HG03108 (cell line): ENCODE measurements around the gene F3.
"Not testable (repeated sequence)": the region's sequence is repeated elsewhere in the genome, so short reads cannot be mapped to it uniquely, and the experiment has no call there.

Experiments used
- ATAC-seq: cut with Tn5 transposase; IDR thresholded peaks from one replicate; pipeline ENCODE4 v1.9.1; 2021; ENCODE audit warnings: moderate library complexity; ENCODE audit not compliant: unreplicated experiment

F3 gene

GRCh38 chr1:94541246-94542087 is at the start of gene F3:
TSS of gene F3 (minus strand) at chr1:94541759. CDS start at chr1:94541636, 123 bp downstream.
- peak; percentile 78 for ATAC-seq

- ATAC-seq: no peak
Measured at GRCh38 chr1:94590203-94591137, 48.9 kb upstream of the F3 start.

- ATAC-seq: no peak
Measured at GRCh38 chr1:94589728-94590127, 48.2 kb upstream of the F3 start.

- no peak for ATAC-seq
Measured at GRCh38 chr1:94582565-94582964, 41.0 kb upstream of the F3 start.

- ATAC-seq: no peak
Measured at GRCh38 chr1:94580367-94581115, 39.0 kb upstream of the F3 start.

GRCh38 chr1:94579876-94580294 is 38.3 kb upstream of the F3 start:
- ATAC-seq: no peak

GRCh38 chr1:94578856-94579255 is 37.3 kb upstream of the F3 start:
- no peak for ATAC-seq

- not testable (repeated sequence) for ATAC-seq
Measured at GRCh38 chr1:94573917-94574316, 32.4 kb upstream of the F3 start.

GRCh38 chr1:94572780-94573179 is 31.2 kb upstream of the F3 start:
- ATAC-seq: no peak

- ATAC-seq: not testable (repeated sequence)
Measured at GRCh38 chr1:94570965-94571364, 29.4 kb upstream of the F3 start.

GRCh38 chr1:94568806-94569205 is 27.2 kb upstream of the F3 start:
- ATAC-seq: not testable (repeated sequence)

GRCh38 chr1:94567975-94568607 is 26.5 kb upstream of the F3 start:
- ATAC-seq: not testable (repeated sequence)

- ATAC-seq: not testable (repeated sequence)
Measured at GRCh38 chr1:94566436-94566835, 24.9 kb upstream of the F3 start.

- no peak for ATAC-seq
Measured at GRCh38 chr1:94565901-94566300, 24.3 kb upstream of the F3 start.

- ATAC-seq: no peak
Measured at GRCh38 chr1:94562519-94563260, 21.1 kb upstream of the F3 start.

GRCh38 chr1:94560333-94560732 is 18.8 kb upstream of the F3 start:
- no peak for ATAC-seq

GRCh38 chr1:94559921-94560320 is 18.4 kb upstream of the F3 start:
- ATAC-seq: no peak

GRCh38 chr1:94555091-94555490 is 13.5 kb upstream of the F3 start:
- no peak for ATAC-seq

GRCh38 chr1:94554580-94554979 is 13.0 kb upstream of the F3 start:
- no peak for ATAC-seq

- ATAC-seq: no peak
Measured at GRCh38 chr1:94553931-94554330, 12.4 kb upstream of the F3 start.
